Transverse colon (tissue), 4 donors: ENCODE measurements around the gene FAXC. TPM values are rescaled to one million over a fixed set of nuclear protein-coding genes. Genes with fewer than 3 reads are reported as not detected.

Experiments used
- DNase-seq: peaks from one replicate; pipeline ENCODE4 v3.0.0-alpha.2; 2019
- H3K27ac ChIP-seq, 4 donors: fragments of 200-600 bp; sonication (generic); 2 replicates each; pipeline ENCODE4 v1.5.1; 2016 to 2018; ENCODE audit warnings: inconsistent platforms in 4 of 4
- H3K27me3 ChIP-seq: fragments of 200-600 bp; sonication (generic); 2 replicates; pipeline ENCODE4 v1.5.1; 2017; ENCODE audit warnings: inconsistent platforms
- H3K36me3 ChIP-seq, 4 donors: fragments of 200-600 bp; sonication (generic); 2 replicates each; pipeline ENCODE4 v1.5.1; 2017 to 2019; ENCODE audit warnings: inconsistent platforms in 4 of 4
- H3K4me1 ChIP-seq, 4 donors: fragments of 200-600 bp; sonication (generic); 2 replicates each; pipeline ENCODE4 v1.5.1; 2017 to 2020; ENCODE audit warnings: inconsistent platforms in 4 of 4
- H3K4me3 ChIP-seq, 4 donors: fragments of 200-600 bp; sonication (generic); 1 replicate in 1 of 4; 2 replicates in 3 of 4; pipeline versions ENCODE4 v1.5.1 to v1.6.1; 2017 to 2019; ENCODE audit warnings: inconsistent platforms in 4 of 4
- H3K9me3 ChIP-seq, 2 donors: fragments of 200-600 bp; sonication (generic); 2 replicates each; pipeline ENCODE4 v1.5.1; 2017 to 2019; ENCODE audit warnings: inconsistent platforms in 2 of 2
- EP300 ChIP-seq: sonication (generic); formaldehyde crosslinking; IDR thresholded peaks from one replicate; pipeline ENCODE4 v1.6.1; 2017; ENCODE audit warnings: antibody characterized with exemption, low read depth
- POLR2A ChIP-seq: fragments of 450-650 bp; IDR thresholded peaks from one replicate; pipeline ENCODE4 v1.6.1; 2016; ENCODE audit warnings: antibody characterized with exemption, mild to moderate bottlenecking, moderate library complexity
- POLR2AphosphoS5 ChIP-seq, 3 donors: sonication (generic); formaldehyde crosslinking; IDR thresholded peaks; one replicate each; pipeline ENCODE4 v1.6.1; 2016; ENCODE audit warnings: antibody characterized with exemption in 3 of 3
- WGBS, 2 donors: methylation state at CpG; one replicate each; pipeline ENCODE4 v1.1.5; 2018; ENCODE audit warnings: low coverage in 1 of 2; 5-methylcytosine and 5-hydroxymethylcytosine counted together
- in situ Hi-C, 4 donors: fragments of 200-750 bp; cut with MboI; loops; one replicate each; pipeline versions ENCODE4 v1.15.0 to v1.15.1; 2017; ENCODE audit warnings: low sequenced_read_pairs in 3 of 4, low pct_ligation_motif_present in 1 of 4, low pct_unique_long_range_greater_than_20kb in 1 of 4
- intact Hi-C: fragments of 100-400 bp; cut with DNase I; formaldehyde crosslinking; loops from one replicate; pipeline ENCODE4 v1.15.1; 2023; ENCODE audit warnings: low total_unique reads
- total RNA-seq, 4 donors: library from RNA; depleted of rRNA; stranded (reverse); fragments of >200 nt; gene quantifications; one replicate each; pipeline ENCODE4 v1.1.0, GENCODE V29; 2016
- TF ChIP-seq, protein P1 (sequence below), 5 experiments: fragments of 200-600 bp in 3 of 5; fragments of 450-650 bp in 2 of 5; sonication (generic) in 3 of 5; IDR thresholded peaks; 1 replicate in 2 of 5; 2 replicates in 3 of 5; pipeline ENCODE4 v1.5.1; 2016 to 2017; ENCODE audit warnings: antibody characterized with exemption in 5 of 5, inconsistent platforms in 3 of 5, mild to moderate bottlenecking in 2 of 5, moderate library complexity in 1 of 5

FAXC gene
- total RNA-seq, 4 donors from 2014 or later, result 0.75 to 285 (median 7.1) TPM

DNA sequence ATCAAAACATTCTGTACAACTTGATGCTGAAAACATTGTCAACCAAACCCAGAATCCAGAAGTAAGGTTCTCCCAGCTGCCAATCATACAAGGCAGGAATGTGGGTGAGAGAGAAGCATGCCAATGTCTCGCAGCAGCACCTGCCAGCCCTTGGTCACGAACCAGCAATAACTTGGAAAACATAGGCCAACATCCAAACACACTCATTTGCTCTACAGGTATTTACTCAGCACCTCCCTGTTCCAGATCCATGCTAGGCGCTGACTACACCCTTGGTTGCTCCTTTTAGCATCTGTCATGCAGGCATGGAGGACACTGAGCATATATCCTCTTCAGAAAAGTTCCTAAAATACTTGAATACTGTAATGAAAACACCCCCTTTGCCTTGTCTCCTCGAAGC is 63.6 kb downstream of the FAXC start:
- in situ Hi-C loops, result no loop called here
- H3K27me3 ChIP-seq, result no peaks in the 10 kb centered on the region
- 44 to 50% methylated on average over 1 to 4 of the region's 4 CpGs for WGBS, 2 donors
- H3K9me3 ChIP-seq, result no peaks in the 10 kb centered on the region
- DNase-seq, result no peak
- no peak overlapping the region for H3K4me3 ChIP-seq
- H3K27ac ChIP-seq, result no peak overlapping the region
- intact Hi-C loops, result no loop called here
- no peaks in the 10 kb centered on the region for H3K4me1 ChIP-seq
- TF ChIP-seq POLR2A, result no peak
- TF ChIP-seq, protein P1, sequence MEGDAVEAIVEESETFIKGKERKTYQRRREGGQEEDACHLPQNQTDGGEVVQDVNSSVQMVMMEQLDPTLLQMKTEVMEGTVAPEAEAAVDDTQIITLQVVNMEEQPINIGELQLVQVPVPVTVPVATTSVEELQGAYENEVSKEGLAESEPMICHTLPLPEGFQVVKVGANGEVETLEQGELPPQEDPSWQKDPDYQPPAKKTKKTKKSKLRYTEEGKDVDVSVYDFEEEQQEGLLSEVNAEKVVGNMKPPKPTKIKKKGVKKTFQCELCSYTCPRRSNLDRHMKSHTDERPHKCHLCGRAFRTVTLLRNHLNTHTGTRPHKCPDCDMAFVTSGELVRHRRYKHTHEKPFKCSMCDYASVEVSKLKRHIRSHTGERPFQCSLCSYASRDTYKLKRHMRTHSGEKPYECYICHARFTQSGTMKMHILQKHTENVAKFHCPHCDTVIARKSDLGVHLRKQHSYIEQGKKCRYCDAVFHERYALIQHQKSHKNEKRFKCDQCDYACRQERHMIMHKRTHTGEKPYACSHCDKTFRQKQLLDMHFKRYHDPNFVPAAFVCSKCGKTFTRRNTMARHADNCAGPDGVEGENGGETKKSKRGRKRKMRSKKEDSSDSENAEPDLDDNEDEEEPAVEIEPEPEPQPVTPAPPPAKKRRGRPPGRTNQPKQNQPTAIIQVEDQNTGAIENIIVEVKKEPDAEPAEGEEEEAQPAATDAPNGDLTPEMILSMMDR (IDR thresholded peaks at IDR 0.05), result no peak
- no peak for TF ChIP-seq POLR2AphosphoS5 (IDR thresholded peaks at IDR 0.05)
- TF ChIP-seq EP300, result no peak
- no peaks in the 10 kb centered on the region for H3K36me3 ChIP-seq

DNA sequence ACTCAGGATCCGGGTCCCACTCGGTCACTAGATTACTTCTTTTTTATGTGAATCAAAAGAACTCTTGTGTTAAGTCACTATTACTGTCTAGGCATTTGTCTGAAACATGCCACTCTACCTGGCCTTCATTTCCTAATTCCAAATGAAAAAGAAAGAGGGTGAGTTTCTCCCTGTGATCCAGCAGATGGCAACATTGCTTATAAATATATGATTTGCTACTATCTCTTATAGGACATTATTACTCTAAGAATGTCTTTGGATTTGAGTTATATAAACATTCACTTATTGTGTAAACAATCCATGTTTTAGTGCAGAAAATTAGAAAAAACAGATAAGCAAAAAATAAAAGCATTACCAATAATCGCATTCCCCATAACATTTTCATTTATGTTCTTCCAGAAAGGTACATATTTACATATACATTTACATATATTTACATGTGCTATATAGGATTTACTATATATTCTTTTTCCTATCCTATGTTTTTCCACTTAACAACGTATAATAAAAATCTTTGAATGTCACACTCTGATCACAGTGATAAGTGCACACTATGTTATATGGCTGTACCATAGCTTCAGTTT is 66.9 kb downstream of the FAXC start:
- no peak for TF ChIP-seq POLR2A
- TF ChIP-seq, protein P1 (IDR thresholded peaks at IDR 0.05), result peak in 2 of 5 experiments; percentile 21 to 31
- no peaks in the 10 kb centered on the region for H3K27me3 ChIP-seq
- intact Hi-C loops (no loop called here), in situ Hi-C loops (no loop called here)
- no peak overlapping the region for H3K27ac ChIP-seq
- DNase-seq, result no peak
- H3K4me1 ChIP-seq, result no peaks in the 10 kb centered on the region
- no peak overlapping the region for H3K4me3 ChIP-seq
- 60 to 65% methylated on average over 4 of the region's 4 CpGs for WGBS, 2 donors
- no peaks in the 10 kb centered on the region for H3K36me3 ChIP-seq
- no peaks in the 10 kb centered on the region for H3K9me3 ChIP-seq

DNA sequence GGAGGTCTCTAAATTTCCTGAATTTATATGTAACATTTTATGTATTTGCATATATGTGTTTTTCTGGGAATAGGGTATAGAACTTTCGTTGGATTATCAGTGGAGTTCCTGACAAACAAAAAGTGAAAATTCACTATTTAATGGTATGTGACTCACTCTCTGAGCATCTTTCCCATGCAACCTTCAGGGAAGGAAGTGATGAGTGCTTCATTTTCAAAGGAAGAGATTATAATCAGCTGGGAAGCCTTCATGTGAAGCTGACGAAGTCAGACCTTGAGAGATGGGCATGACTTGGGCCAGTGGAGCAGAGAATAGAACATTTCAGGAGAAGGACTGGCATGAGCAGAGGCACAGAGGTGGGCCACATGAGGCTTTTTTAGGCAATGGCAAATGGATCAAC is 72.7 kb downstream of the FAXC start:
- in situ Hi-C loops (no loop called here), intact Hi-C loops (no loop called here)
- 62 to 67% methylated on average over 1 to 2 of the region's 2 CpGs for WGBS, 2 donors
- TF ChIP-seq POLR2AphosphoS5 (IDR thresholded peaks at IDR 0.05) (no peak), EP300 (no peak), POLR2A (no peak)
- TF ChIP-seq, protein P1 (IDR thresholded peaks at IDR 0.05), result no peak
- Histone ChIP-seq H3K27me3 (no peaks in the 10 kb centered on the region), H3K36me3 (no peaks in the 10 kb centered on the region), H3K27ac (no peak overlapping the region), H3K9me3 (no peaks in the 10 kb centered on the region), H3K4me1 (no peaks in the 10 kb centered on the region), H3K4me3 (no peak overlapping the region)
- DNase-seq, result no peak

DNA sequence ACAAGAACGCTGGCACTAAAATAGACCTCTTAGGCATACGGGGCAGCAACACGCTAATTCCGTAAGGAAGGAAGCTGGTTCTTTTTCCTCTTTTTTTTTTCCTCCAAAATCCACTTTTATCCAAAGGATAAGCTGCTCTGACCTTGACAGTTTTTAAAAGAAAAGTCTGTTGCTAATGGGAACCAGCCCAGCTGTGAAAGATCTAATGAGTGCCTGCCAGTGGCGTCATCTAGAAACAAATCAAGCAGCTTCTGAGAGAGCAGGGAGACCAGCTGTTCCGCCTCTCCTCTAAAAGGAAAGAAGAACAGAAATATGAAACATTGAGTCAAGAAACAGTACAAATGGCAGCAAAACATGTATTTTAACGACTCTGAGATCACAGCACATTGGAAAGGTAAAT is 78.6 kb downstream of the FAXC start:
- Histone ChIP-seq H3K27ac (no peak overlapping the region), H3K36me3 (no peaks in the 10 kb centered on the region), H3K4me3 (no peak overlapping the region), H3K27me3 (no peaks in the 10 kb centered on the region), H3K4me1 (no peaks in the 10 kb centered on the region), H3K9me3 (no peaks in the 10 kb centered on the region)
- no peak for DNase-seq
- WGBS, 2 donors, result 67 to 75% methylated on average over 3 to 7 of the region's 7 CpGs
- in situ Hi-C loops, result no loop called here
- intact Hi-C loops, result no loop called here
- no peak for TF ChIP-seq POLR2AphosphoS5 (IDR thresholded peaks at IDR 0.05)
- TF ChIP-seq, protein P1 (IDR thresholded peaks at IDR 0.05), result no peak
- TF ChIP-seq POLR2A, result no peak
- no peak for TF ChIP-seq EP300
